Astrocyte of the spinal cord (primary cell): ENCODE results near the gene RNF146.
A peak's percentile ranks its signal among the peaks of the same experiment; 100 is the strongest.

Experiments used
- DNase-seq: peaks from one replicate; pipeline ENCODE4 v3.0.0; 2011; ENCODE audit warnings: low read depth, low spot score
- H3K4me3 ChIP-seq: 2 replicates; pipeline ENCODE4 v1.5.1; 2011; ENCODE audit warnings: low read depth, mild to moderate bottlenecking, low read length, moderate library complexity
- in situ Hi-C: cut with HindIII; loops from 2 replicates; pipeline ENCODE4 v1.10.0; 2017; ENCODE audit warnings: low sequenced_read_pairs
- TF ChIP-seq, protein P1 (sequence below): IDR thresholded peaks from 2 replicates; pipeline ENCODE4 v1.5.1; 2012; ENCODE audit warnings: low read depth, mild to moderate bottlenecking, low read length, inconsistent platforms

RNF146 gene

DNA sequence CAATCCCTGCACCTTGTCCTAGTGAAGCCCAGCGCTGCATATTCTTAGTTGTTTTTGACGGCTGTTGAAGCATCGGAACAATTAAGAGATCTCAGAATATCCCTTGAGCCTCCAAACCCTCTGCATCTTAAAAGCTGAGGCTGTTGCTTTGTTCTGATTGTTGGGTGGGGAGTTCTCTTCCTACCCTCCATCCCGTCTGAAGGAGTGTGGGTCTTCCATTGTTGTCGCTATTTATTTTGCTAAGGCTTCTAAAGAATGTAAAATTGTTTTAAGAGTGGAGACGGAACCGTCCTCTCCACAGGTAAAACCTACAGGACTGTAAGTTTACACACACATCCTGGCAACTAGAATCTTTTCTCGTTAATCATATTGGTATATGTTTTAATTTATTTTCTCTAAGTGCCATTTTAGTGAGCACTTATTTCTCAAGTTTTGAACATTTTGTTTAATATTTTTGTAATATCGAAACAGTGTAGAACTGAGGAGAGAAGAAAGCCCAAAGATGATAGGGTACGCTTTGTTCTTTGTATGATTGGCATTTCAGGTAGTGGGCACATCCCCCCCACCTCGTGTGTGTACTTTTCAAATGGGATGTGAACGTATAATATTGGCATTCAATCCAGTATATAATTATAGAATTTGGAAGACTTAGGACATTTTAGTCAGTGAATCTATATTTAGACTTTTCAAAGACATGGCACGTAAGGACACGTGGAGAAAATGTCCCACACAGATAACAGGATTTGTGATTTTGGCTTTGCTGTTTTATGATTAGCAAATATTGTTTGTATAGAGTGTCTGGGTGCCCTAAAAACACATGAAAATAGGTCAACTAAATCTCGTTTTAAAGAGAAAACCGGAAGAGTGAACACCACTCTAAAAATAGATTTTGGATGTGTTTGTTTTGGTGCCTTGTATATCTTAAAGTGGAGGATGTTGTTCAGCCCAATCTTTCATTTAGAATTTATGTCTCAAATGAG, 1.3 kb downstream of the RNF146 start:
- TF ChIP-seq, protein P1, sequence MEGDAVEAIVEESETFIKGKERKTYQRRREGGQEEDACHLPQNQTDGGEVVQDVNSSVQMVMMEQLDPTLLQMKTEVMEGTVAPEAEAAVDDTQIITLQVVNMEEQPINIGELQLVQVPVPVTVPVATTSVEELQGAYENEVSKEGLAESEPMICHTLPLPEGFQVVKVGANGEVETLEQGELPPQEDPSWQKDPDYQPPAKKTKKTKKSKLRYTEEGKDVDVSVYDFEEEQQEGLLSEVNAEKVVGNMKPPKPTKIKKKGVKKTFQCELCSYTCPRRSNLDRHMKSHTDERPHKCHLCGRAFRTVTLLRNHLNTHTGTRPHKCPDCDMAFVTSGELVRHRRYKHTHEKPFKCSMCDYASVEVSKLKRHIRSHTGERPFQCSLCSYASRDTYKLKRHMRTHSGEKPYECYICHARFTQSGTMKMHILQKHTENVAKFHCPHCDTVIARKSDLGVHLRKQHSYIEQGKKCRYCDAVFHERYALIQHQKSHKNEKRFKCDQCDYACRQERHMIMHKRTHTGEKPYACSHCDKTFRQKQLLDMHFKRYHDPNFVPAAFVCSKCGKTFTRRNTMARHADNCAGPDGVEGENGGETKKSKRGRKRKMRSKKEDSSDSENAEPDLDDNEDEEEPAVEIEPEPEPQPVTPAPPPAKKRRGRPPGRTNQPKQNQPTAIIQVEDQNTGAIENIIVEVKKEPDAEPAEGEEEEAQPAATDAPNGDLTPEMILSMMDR = no peak
- in situ Hi-C loops = no loop called here
- peak overlapping the region; percentile 84 for H3K4me3 ChIP-seq
- DNase-seq = no peak

DNA sequence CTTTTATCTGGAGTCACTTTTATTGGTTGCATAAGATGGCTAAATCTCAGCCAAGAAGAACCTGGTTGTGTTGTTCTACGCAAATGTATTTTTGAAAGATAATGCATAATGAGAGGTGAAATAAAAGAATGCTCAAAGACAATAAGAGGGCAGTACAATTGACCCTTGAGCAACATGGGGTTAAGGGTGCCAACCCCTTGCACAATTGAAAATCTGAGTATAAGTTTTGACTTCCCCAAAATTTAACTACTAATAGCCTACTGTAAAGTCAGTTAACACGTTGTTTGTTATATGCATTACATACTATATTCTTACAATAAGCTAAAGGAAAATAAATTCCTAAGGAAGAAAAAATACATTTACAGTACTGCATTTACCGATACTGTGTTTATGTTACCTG, 5.9 kb downstream of the RNF146 start:
- no peak for DNase-seq
- in situ Hi-C loops = no loop called here
- TF ChIP-seq, protein P1 = no peak
- H3K4me3 ChIP-seq = no peak overlapping the region

DNA sequence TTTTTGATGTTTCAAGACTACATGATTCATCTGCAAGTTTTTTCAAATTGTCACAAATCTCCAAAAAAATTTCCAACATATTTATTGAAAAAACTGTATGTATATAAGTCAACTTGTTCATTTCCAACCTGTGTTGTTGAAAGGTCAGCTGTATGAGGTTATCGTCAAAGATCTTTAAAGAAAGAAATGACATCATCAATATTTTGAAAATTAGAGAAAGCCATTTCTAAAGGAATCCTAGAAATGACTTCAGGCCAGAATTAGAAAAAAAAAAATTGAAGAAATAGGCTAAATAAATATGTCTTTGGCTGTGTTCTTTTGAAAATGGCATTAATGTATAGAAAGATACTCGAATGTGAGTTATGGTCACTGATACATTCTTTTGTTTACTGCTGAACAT, 6.8 kb downstream of the RNF146 start:
- TF ChIP-seq, protein P1 = no peak
- in situ Hi-C loops = no loop called here
- no peak overlapping the region for H3K4me3 ChIP-seq
- DNase-seq = no peak

DNA sequence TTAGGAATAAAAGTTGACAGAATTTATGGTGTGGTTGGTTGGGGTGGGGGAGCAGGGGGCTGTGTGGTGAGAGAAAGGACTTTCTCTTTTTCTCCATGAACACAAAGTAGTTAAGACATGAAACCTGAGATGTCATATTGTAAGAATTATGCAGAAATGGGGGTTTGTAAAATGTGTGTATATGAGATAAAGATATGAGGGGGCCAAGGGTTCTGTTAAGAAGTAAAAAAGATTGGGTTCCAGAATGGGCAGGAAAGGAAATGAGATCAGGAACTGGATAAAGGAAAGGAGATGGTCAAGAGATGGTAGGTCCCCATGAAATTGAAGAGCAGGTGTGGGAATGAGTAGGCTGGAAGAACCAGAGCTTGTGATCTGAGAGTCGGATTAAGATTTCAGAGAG, 9.7 kb downstream of the RNF146 start:
- in situ Hi-C loops = no loop called here
- TF ChIP-seq, protein P1 = no peak
- no peak for DNase-seq
- no peak overlapping the region for H3K4me3 ChIP-seq

DNA sequence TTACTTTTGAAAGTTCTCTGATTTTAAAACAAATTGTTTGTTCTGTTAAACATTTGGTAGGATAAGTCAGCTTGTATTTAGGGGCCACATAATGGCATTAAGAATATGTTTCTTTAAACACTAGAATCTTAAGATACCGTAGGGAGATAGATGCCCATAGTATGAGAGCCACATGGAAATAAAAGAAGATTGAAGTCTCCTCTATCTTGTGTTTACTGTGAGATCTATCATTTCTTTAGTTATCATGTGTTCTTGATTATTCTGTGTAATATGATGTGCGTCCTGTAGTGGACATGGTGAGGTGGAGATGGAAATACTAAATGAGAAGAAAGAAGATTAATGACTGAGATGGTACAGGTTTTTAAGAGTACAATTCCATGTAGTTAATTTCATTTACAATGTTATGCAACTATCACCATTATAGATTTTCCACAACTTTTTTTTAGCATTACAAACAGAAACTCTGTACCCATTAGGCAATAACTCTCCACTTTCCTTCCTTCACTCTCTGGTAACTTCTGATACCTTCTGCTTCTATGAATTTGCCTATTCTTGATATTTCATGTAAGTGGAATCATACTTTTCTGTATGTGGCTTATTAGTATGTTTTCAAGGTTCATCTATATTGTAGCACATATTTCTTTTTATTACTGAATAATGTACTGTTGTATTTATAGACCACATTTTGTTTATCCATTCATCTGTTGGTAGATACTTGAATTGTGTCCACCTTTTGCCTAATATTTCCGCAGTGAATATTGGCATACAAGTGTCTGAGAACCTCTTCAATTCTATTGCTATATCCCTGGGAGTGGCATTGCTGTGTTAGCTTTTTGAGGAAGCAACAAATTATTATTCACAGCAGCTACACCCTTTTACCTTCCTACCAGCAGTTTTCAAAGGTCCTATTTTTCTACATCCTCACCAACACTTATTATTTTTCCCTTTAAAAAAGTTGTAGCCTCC, 11.5 kb downstream of the RNF146 start:
- DNase-seq = no peak
- TF ChIP-seq, protein P1 = no peak
- in situ Hi-C loops = no loop called here
- no peak overlapping the region for H3K4me3 ChIP-seq

DNA sequence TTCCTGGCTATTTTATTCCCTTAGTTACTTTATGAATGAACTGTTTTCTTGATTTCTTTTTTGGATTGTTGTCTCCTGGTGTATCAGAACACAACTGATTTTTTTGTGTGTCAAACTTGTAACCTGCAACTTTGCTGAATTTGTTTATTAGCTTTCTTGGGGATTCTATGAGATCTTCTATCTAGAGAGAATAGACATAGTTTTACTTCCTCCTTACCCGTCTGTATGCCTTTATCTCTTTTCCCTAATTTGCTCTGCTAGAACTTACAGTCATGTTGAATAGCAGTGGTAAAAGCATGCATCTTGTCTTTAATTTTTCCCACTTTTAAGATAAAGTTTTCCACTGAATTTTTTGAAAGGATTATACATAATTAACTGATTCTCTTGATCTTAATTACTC, 13.2 kb downstream of the RNF146 start:
- H3K4me3 ChIP-seq = no peak overlapping the region
- in situ Hi-C loops = no loop called here
- no peak for DNase-seq
- TF ChIP-seq, protein P1 = no peak
